GM10847 (cell line): ENCODE data around the gene SEL1L3.

Experiments used
- POLR2A ChIP-seq: IDR thresholded peaks from 2 replicates; pipeline ENCODE4 v1.6.1; 2011; ENCODE audit not compliant: insufficient read length; ENCODE audit errors: extremely low read depth

The SEL1L3 gene

DNA sequence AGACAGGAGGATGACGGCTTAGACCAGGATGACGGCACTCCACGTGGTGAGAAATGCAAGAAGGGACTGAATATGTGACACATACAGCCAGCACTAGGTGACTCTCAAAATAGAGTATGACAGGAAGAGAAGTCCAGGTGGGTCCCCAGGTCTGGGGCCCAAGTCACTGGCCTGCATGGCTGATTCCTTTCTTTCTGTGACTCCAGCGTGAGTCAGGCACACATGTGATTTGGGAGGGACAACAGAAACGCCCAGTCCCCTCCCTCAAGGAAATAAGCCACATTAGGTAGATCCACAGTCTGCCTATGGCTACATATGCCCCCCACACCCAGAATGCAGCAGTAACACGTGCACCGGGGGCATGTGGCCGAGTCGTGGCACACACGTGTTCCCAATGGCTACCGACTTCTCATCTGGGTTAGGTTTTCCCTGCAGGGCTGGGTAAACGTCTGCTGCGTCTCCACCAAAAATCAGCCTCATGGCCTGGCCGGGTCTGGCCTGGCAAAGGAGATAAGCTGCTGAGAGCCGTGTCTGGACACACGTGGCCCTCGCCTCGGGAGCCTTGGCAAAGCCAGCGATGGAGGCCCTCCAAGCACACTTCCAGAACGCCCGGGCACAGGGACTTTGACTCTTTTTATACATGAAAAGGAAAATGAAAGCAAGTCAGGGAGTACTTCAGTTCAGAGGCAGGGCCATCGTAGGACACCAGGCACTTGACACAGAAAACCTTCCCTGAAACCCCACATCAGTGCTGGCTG lies 19.3 kb downstream of the SEL1L3 start:
- TF ChIP-seq POLR2A = no peak

- TF ChIP-seq POLR2A = no peak
These were observed 20.5 kb downstream of the SEL1L3 start for GRCh38 chr4:25842229-25842845.

- no peak for TF ChIP-seq POLR2A
These were observed 23.1 kb downstream of the SEL1L3 start for GRCh38 chr4:25839687-25840086.

DNA sequence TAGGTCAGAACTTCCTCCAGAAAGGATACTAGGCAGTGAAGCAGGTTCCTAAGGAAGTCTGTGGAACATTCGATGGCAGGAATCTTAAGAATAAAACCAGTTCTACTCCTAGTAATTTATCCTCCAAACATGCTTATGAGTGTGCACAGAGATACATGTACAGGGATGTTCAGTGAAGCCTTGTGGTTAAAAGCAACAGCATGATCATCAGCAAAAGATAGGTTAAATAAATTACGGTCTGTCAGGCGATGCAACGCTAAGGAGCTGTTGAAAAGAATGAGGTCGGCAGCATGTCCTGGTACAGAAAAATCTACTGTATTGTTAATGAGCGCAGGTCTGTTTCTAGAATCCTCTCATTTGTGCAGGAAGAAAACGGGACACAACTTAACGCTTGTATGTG lies 23.6 kb downstream of the SEL1L3 start:
- no peak for TF ChIP-seq POLR2A

- TF ChIP-seq POLR2A = no peak
These were observed 24.3 kb downstream of the SEL1L3 start for GRCh38 chr4:25838526-25838925.

DNA sequence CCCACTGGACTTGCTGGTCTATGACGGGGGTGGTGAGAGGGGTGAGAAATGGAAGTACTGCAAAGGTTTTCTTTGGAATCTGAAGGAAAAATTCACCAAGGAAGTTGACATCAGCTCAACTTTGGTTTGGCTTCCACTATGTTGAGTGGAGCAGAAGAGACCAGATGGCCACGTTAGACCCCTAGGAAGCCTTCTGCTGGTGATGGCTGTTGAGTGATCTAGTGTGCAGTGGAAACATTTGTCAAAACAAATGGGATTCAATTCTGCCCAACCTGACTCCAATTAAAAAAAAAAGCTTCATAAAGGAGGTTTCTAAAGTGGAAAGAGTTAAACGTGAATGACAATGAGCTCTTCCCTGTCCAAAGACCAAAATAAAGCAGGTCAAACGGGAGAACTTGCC lies 25.7 kb downstream of the SEL1L3 start:
- no peak for TF ChIP-seq POLR2A

DNA sequence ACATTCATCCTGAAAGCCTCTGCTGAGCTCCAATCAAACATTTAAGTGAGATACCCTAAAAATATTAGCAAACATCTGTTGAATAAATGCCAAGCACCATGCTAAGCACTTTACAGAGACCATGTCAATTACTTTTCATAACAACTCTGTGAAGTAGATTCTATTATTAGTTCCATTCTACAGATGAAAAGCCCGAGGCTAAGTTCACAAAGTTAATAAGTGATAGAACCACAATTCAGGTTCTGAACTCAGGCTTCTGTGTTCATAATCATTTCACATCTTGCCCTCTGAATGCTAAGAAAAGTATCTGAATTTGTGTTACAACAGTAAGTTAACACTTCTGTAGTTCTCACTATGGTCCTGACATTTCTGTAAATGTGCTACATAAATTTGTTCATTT lies 27.4 kb downstream of the SEL1L3 start:
- no peak for TF ChIP-seq POLR2A

- TF ChIP-seq POLR2A = no peak
These were observed 28.2 kb downstream of the SEL1L3 start for GRCh38 chr4:25834411-25835107.

DNA sequence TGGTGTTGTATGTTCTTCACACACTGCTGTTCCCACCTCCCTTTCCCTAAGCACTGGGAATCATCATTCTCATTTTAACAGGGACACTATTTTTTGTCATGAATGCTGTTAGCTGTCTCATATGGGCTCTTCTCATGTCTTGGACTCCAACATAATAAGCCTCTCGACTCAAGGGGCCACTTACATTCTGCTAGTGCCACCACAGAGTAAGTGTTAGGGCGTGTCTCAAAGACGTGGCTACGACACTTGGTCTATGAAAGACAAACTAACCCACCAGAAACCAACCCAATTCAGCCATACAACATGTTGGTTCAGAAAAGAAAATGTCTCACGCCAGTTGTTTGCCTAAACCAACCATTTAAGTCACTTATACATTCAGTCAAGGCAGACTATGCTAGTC lies 32.2 kb downstream of the SEL1L3 start:
- no peak for TF ChIP-seq POLR2A

- no peak for TF ChIP-seq POLR2A
These were observed 34.9 kb downstream of the SEL1L3 start for GRCh38 chr4:25827897-25828296.

DNA sequence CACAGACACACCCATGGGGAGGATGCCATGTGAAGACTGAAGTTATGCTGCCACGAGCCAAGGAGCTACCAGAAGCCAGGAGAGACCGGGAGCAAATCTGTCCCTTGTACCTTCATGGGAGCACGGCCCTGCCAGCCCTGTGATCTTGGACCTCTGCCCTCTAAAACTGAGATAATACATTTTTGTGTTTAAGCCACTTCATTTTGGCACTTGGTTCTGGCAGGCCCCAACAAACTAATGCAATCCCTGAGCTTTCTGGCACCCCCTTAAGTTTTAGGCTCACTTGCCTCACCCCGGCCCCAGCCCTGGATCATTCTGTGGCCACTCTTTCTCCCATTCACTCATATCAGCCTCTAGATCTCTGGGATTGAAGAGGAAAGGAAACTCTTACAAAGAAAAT lies 35.4 kb downstream of the SEL1L3 start:
- no peak for TF ChIP-seq POLR2A

DNA sequence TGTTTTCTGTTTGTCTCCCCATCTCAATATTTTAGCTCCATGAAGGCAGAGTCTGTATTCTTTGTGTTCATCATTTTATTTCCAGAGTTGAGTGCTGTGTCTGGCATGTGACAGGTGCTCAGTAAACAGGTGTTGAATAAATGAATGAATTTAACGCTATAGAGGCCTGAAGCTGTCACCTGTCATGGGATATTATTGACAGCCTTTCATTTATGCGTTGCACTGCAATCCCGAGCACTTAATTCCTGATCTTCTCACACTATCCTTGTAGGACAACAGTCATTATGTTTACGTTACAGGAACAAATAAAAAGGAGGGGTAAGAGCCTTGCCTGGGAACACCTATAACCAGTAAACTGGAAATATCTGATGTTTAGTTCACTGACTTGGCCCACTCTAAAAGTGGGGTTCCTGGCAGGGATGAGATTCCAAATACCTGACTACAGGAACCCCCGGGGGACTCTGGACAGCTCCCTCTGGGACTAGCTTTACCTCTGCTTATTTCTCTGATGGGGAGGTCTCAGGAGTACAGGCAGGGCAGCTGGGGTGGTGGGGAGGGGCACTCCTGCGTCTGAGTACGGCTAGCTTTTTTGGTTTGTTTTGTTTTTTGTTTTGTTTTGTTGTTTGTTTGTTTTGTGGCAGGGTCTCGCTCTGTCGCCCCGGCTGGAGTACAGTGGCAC lies 36.6 kb downstream of the SEL1L3 start:
- TF ChIP-seq POLR2A = no peak

DNA sequence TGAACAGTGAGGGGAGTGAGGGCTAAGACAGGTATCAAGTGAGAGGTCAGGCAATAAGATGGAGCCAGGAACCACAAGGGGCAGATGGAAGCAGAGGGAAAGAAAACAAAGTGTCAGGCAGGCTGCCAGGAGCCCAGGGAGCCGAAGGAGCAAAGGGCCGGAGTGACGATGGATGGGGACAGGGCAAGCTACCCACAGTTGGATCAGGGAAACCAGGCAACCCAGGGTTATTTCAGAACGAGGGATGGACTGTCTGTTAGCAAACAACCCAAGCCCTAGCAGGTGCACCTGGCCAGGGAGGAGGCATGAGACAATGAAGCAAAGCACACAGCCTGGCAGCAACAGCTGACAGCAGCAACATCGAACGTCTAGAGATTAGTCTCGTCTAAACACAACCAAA lies 39.2 kb downstream of the SEL1L3 start:
- TF ChIP-seq POLR2A = no peak

GRCh38 chr4:25821899-25822298 lies 40.9 kb downstream of the SEL1L3 start:
- TF ChIP-seq POLR2A = no peak

DNA sequence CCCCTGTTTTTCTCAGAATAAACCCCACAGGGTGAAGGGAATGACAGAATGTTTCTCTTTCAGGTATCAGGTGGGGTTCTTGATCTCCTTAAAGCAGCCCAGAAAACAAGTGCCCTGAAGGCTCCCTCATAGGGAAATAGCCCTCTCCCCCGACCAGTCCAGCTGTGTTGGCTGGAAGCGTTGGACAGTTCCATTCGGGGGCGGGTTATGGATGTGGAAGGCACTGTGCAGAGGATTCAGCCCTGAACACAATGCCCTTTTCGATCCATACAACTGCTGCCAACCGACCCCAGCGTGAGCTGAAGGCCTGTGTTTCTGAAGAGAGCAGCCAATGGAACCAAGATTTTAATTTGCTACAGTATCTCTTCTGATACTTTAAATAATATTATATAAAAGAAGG lies 41.5 kb downstream of the SEL1L3 start:
- no peak for TF ChIP-seq POLR2A

- TF ChIP-seq POLR2A = no peak
These were observed 43.9 kb downstream of the SEL1L3 start for GRCh38 chr4:25818876-25819275.

DNA sequence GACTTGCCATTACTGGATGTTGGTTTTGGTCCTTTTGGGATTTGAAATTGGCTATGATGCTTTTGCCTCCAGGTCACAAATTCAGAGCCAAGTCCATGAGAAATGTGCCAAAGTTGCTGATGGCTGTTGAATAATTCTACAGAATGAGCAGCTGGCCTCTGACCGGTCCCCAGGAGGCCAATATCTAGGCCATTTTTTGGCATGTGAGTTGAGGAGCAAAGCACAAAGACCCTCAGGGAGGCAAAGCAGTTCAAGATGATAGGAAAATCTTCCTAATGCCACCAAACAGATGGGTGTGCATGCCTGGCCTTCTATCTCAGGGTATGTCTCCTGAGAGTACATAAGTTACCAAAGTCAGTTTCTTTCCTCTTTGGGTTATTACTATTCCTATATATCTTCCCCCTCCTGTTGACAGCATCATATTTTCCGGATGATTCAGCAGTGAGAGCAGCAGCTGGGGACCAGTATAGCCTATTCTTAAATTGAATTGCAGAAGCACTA lies 44.4 kb downstream of the SEL1L3 start:
- no peak for TF ChIP-seq POLR2A
